Mesendoderm (in vitro differentiated cells): ENCODE measurements around the gene LCE1E.
A peak's percentile ranks its signal among the peaks of the same experiment; 100 is the strongest.

Experiments used
- DNase-seq: peaks from one replicate; pipeline ENCODE4 v3.0.0; 2013
- H2AK5ac ChIP-seq: 2 replicates; pipeline ENCODE4 v1.6.1; 2013; ENCODE audit warnings: low read length, inconsistent platforms
- H2BK120ac ChIP-seq: 2 replicates; pipeline ENCODE4 v1.6.1; 2013; ENCODE audit warnings: low read depth, mild to moderate bottlenecking, low read length, moderate library complexity, mixed read lengths
- H2BK15ac ChIP-seq: replicated peaks from 2 replicates; pipeline ENCODE4 v1.6.1; 2013; ENCODE audit warnings: low read depth, mild to moderate bottlenecking, moderate library complexity
- H2BK5ac ChIP-seq: 2 replicates; pipeline ENCODE4 v1.6.1; 2013; ENCODE audit warnings: low read length, inconsistent platforms
- H3K18ac ChIP-seq: 2 replicates; pipeline ENCODE4 v1.6.1; 2013; ENCODE audit warnings: mild to moderate bottlenecking, low read length, mixed read lengths
- H3K23ac ChIP-seq: one replicate; pipeline ENCODE4 v1.6.1; 2013; ENCODE audit warnings: low read length
- H3K27ac ChIP-seq: 2 replicates; pipeline ENCODE4 v1.5.1; 2013; ENCODE audit warnings: low read depth, mild to moderate bottlenecking, inconsistent platforms, low read length, moderate library complexity
- H3K27me3 ChIP-seq: 2 replicates; pipeline ENCODE4 v1.6.1; 2013; ENCODE audit warnings: low read length, control low read depth, mild to moderate bottlenecking, inconsistent platforms; ENCODE audit not compliant: insufficient read depth, poor library complexity
- H3K36me3 ChIP-seq: 2 replicates; pipeline ENCODE4 v1.6.1; 2013; ENCODE audit warnings: low read length, inconsistent platforms; ENCODE audit not compliant: control insufficient read depth, insufficient read depth
- H3K4ac ChIP-seq: one replicate; pipeline ENCODE4 v1.6.1; 2013; ENCODE audit warnings: low read depth, mild to moderate bottlenecking, low read length, moderate library complexity
- H3K4me1 ChIP-seq: 2 replicates; pipeline ENCODE4 v1.6.1; 2013; ENCODE audit warnings: low read depth, low read length, inconsistent platforms; ENCODE audit not compliant: control insufficient read depth
- H3K4me2 ChIP-seq: 2 replicates; pipeline ENCODE4 v1.6.1; 2013; ENCODE audit warnings: low read length
- H3K4me3 ChIP-seq: 2 replicates; pipeline ENCODE4 v1.5.1; 2013; ENCODE audit warnings: mild to moderate bottlenecking, low read length
- H3K56ac ChIP-seq: one replicate; pipeline ENCODE4 v1.6.1; 2013; ENCODE audit warnings: low read length
- H3K79me1 ChIP-seq: 2 replicates; pipeline ENCODE4 v1.6.1; 2013; ENCODE audit warnings: low read length, inconsistent platforms
- H3K79me2 ChIP-seq: 2 replicates; pipeline ENCODE4 v1.6.1; 2013; ENCODE audit warnings: mild to moderate bottlenecking, low read length; ENCODE audit not compliant: control insufficient read depth, insufficient read depth
- H3K9ac ChIP-seq: 2 replicates; pipeline ENCODE4 v1.6.1; 2013; ENCODE audit warnings: low read length, inconsistent platforms
- H4K5ac ChIP-seq: one replicate; pipeline ENCODE4 v1.6.1; 2013; ENCODE audit warnings: low read length
- H4K8ac ChIP-seq: one replicate; pipeline ENCODE4 v1.6.1; 2013; ENCODE audit warnings: low read depth, mild to moderate bottlenecking, control low read depth, low read length, moderate library complexity
- WGBS: extraction: QIAGEN DNeasy Blood & Tissue Kit; methylation state at CpG from one replicate; pipeline ENCODE4 v1.1.7; 2013; ENCODE audit warnings: low lambda C conversion rate, missing lambda C conversion rate; ENCODE audit not compliant: insufficient coverage; ENCODE audit errors: extremely low coverage; 5-methylcytosine and 5-hydroxymethylcytosine counted together

The LCE1E gene

GRCh38 chr1:152770411-152770810 lies 15.6 kb upstream of the LCE1E start:
- no peak overlapping the region for H3K18ac ChIP-seq
- no peak overlapping the region for H2BK120ac ChIP-seq
- no peak overlapping the region for H3K4ac ChIP-seq
- no peaks in the 10 kb centered on the region for H3K36me3 ChIP-seq
- H3K79me1 ChIP-seq: no peaks in the 10 kb centered on the region
- H3K56ac ChIP-seq: no peak overlapping the region
- no peaks in the 10 kb centered on the region for H3K79me2 ChIP-seq
- no peaks in the 10 kb centered on the region for H3K27me3 ChIP-seq
- H3K27ac ChIP-seq: no peak overlapping the region
- H2BK5ac ChIP-seq: no peak overlapping the region
- no peak overlapping the region for H3K23ac ChIP-seq
- H3K4me3 ChIP-seq: no peak overlapping the region
- no peak overlapping the region for H3K9ac ChIP-seq
- H4K8ac ChIP-seq: no peak overlapping the region
- no CpG with 5 or more reads among the region's 1 CpG for WGBS
- no peak overlapping the region for H3K4me2 ChIP-seq
- no peak for DNase-seq
- no peak overlapping the region for H4K5ac ChIP-seq
- H2AK5ac ChIP-seq: no peak overlapping the region
- H2BK15ac ChIP-seq: no peak overlapping the region
- no peaks in the 10 kb centered on the region for H3K4me1 ChIP-seq

GRCh38 chr1:152774875-152775274 lies 11.2 kb upstream of the LCE1E start, which contains the start of gene LCE1F:
LCE1F (plus strand) TSS chr1:152775140; CDS start chr1:152776372, 1,232 bp downstream.
- no peak within 1 kb of the TSS for H3K18ac ChIP-seq
- H3K27ac ChIP-seq: no peak within 1 kb of the TSS
- no peaks in the 10 kb centered on the region for H3K36me3 ChIP-seq
- H3K9ac ChIP-seq: no peak within 1 kb of the TSS
- no peak within 1 kb of the TSS for H3K23ac ChIP-seq
- no peaks in the 10 kb centered on the region for H3K4me1 ChIP-seq
- no peaks in the 10 kb centered on the region for H3K27me3 ChIP-seq
- no peak within 1 kb of the TSS for H2BK120ac ChIP-seq
- H3K56ac ChIP-seq: no peak within 1 kb of the TSS
- no peak within 1 kb of the TSS for H4K8ac ChIP-seq
- WGBS: no CpG with 5 or more reads among the region's 6 CpGs
- no peak within 1 kb of the TSS for H4K5ac ChIP-seq
- H2AK5ac ChIP-seq: no peak within 1 kb of the TSS
- H3K79me1 ChIP-seq: no peaks in the 10 kb centered on the region
- no peak within 1 kb of the TSS for H3K4me3 ChIP-seq
- H3K4ac ChIP-seq: no peak within 1 kb of the TSS
- no peak within 1 kb of the TSS for H2BK15ac ChIP-seq
- H3K79me2 ChIP-seq: no peaks in the 10 kb centered on the region
- H3K4me2 ChIP-seq: no peak within 1 kb of the TSS
- DNase-seq: no peak
- H2BK5ac ChIP-seq: no peak within 1 kb of the TSS

- H3K79me1 ChIP-seq: no peaks in the 10 kb centered on the region
- H4K8ac ChIP-seq: no peak overlapping the region
- no peak for DNase-seq
- H3K4me3 ChIP-seq: no peak overlapping the region
- WGBS: no CpG with 5 or more reads among the region's 11 CpGs
- H3K36me3 ChIP-seq: no peaks in the 10 kb centered on the region
- no peaks in the 10 kb centered on the region for H3K4me1 ChIP-seq
- no peak overlapping the region for H3K27ac ChIP-seq
- H3K9ac ChIP-seq: no peak overlapping the region
- H3K56ac ChIP-seq: no peak overlapping the region
- no peak overlapping the region for H2BK15ac ChIP-seq
- no peak overlapping the region for H3K23ac ChIP-seq
- H2AK5ac ChIP-seq: no peak overlapping the region
- no peak overlapping the region for H2BK5ac ChIP-seq
- H3K4ac ChIP-seq: no peak overlapping the region
- H3K79me2 ChIP-seq: no peaks in the 10 kb centered on the region
- H3K4me2 ChIP-seq: no peak overlapping the region
- H3K27me3 ChIP-seq: no peaks in the 10 kb centered on the region
- no peak overlapping the region for H4K5ac ChIP-seq
- H2BK120ac ChIP-seq: no peak overlapping the region
- no peak overlapping the region for H3K18ac ChIP-seq
Measured at GRCh38 chr1:152776361-152776760, 9.7 kb upstream of the LCE1E start.

GRCh38 chr1:152777510-152778137 lies 8.4 kb upstream of the LCE1E start:
- Histone ChIP-seq H4K8ac (no peak overlapping the region), H3K4me1 (no peaks in the 10 kb centered on the region), H3K18ac (no peak overlapping the region), H4K5ac (no peak overlapping the region), H3K79me1 (no peaks in the 10 kb centered on the region), H3K79me2 (no peaks in the 10 kb centered on the region), H2BK15ac (no peak overlapping the region), H3K4ac (no peak overlapping the region), H3K27ac (no peak overlapping the region), H2AK5ac (no peak overlapping the region), H3K27me3 (no peaks in the 10 kb centered on the region), H3K4me2 (no peak overlapping the region), H3K36me3 (no peaks in the 10 kb centered on the region), H2BK120ac (no peak overlapping the region), H3K56ac (no peak overlapping the region), H3K4me3 (no peak overlapping the region), H3K9ac (no peak overlapping the region), H2BK5ac (no peak overlapping the region), H3K23ac (no peak overlapping the region)
- peak; percentile 33 for DNase-seq
- no CpG with 5 or more reads among the region's 4 CpGs for WGBS

- no peak overlapping the region for H3K4me2 ChIP-seq
- H2BK120ac ChIP-seq: no peak overlapping the region
- no peaks in the 10 kb centered on the region for H3K79me1 ChIP-seq
- no peaks in the 10 kb centered on the region for H3K4me1 ChIP-seq
- no peaks in the 10 kb centered on the region for H3K79me2 ChIP-seq
- no peak overlapping the region for H2BK15ac ChIP-seq
- no peak overlapping the region for H4K8ac ChIP-seq
- H3K4me3 ChIP-seq: no peak overlapping the region
- DNase-seq: no peak
- H3K27ac ChIP-seq: no peak overlapping the region
- no peak overlapping the region for H3K18ac ChIP-seq
- no CpG with 5 or more reads among the region's 2 CpGs for WGBS
- H3K36me3 ChIP-seq: no peaks in the 10 kb centered on the region
- no peak overlapping the region for H3K4ac ChIP-seq
- H3K27me3 ChIP-seq: no peaks in the 10 kb centered on the region
- no peak overlapping the region for H4K5ac ChIP-seq
- no peak overlapping the region for H3K23ac ChIP-seq
- H3K56ac ChIP-seq: no peak overlapping the region
- H2BK5ac ChIP-seq: no peak overlapping the region
- no peak overlapping the region for H2AK5ac ChIP-seq
- H3K9ac ChIP-seq: no peak overlapping the region
Measured at GRCh38 chr1:152783095-152783494, 3.0 kb upstream of the LCE1E start.

GRCh38 chr1:152795686-152796085 lies 9.6 kb downstream of the LCE1E start:
- Histone ChIP-seq H3K4me2 (no peak overlapping the region), H3K27me3 (no peaks in the 10 kb centered on the region), H3K27ac (no peak overlapping the region), H3K79me1 (no peaks in the 10 kb centered on the region), H3K36me3 (no peaks in the 10 kb centered on the region), H3K23ac (no peak overlapping the region), H2BK15ac (no peak overlapping the region), H3K4ac (no peak overlapping the region), H3K4me3 (no peak overlapping the region), H2BK120ac (no peak overlapping the region), H3K56ac (no peak overlapping the region), H2BK5ac (no peak overlapping the region), H3K4me1 (no peaks in the 10 kb centered on the region), H3K9ac (no peak overlapping the region), H4K8ac (no peak overlapping the region), H3K18ac (no peak overlapping the region), H2AK5ac (no peak overlapping the region), H3K79me2 (no peaks in the 10 kb centered on the region), H4K5ac (no peak overlapping the region)
- WGBS: no CpG with 5 or more reads among the region's 4 CpGs
- DNase-seq: no peak
